K562 (cell line): ENCODE results near the gene DDX51. TPM values are rescaled to one million over a fixed set of nuclear protein-coding genes. Genes with fewer than 3 reads are reported as not detected.

ENCODE experiments used
- ATAC-seq: fragments of 200-7000 bp; cut with Tn5 transposase; 3 replicates; pipeline ENCODE4 v1.9.1; 2020; ENCODE audit warnings: moderate library complexity
- BruUV-seq: library from RNA; stranded (reverse); fragments of 400-500 nt; replicated peaks from 2 replicates; lab custom pipeline; 2021; lab: Mats Ljungman, UMichigan
- CTCF ChIA-PET: fragments of 300-600 bp; formaldehyde crosslinking; extraction: SDS; loops from one replicate; lab custom pipeline; 2021; ENCODE audit warnings: low intra/inter-chr PET ratio; lab: Yijun Ruan, JAX
- POLR2A ChIA-PET: fragments of 300-600, 350-650 bp; sonication (Branson Sonifier 250); formaldehyde crosslinking; extraction: SDS; loops from one replicate; lab custom pipeline; 2021; ENCODE audit warnings: antibody characterized with exemption, inconsistent platforms; lab: Yijun Ruan, JAX
- DNase-seq, 4 experiments: peaks; one replicate each; pipeline versions ENCODE4 v3.0.0 to v3.0.0-alpha.2; 2011 to 2018; ENCODE audit warnings: low spot score in 3 of 4, mixed read lengths in 3 of 4; ENCODE audit errors: extremely low read depth in 1 of 4
- FAIRE-seq: peaks from 2 replicates; lab custom pipeline; 2011; peaks lifted over from hg19 to GRCh38; lab: Jason Lieb, UNC
- H2AFZ ChIP-seq: 2 replicates; pipeline ENCODE4 v1.6.0; 2011; ENCODE audit warnings: low read depth, low read length, control low read depth, inconsistent platforms
- H3K27ac ChIP-seq: fragments of 200-600 bp; 3 replicates; pipeline ENCODE4 v1.8.0; 2011; ENCODE audit warnings: low read depth, mild to moderate bottlenecking, control low read depth, inconsistent platforms, low read length, moderate library complexity, mixed read lengths; ENCODE audit errors: extremely low read depth
- H3K27me3 ChIP-seq, 2 experiments: fragments of 300-600 bp in 1 of 2; 2 replicates in 1 of 2; 3 replicates in 1 of 2; pipeline versions ENCODE4 v1.6.0 to v1.8.0; 2011; ENCODE audit warnings: inconsistent platforms in 2 of 2, low read length in 2 of 2, mild to moderate bottlenecking in 1 of 2, mixed read lengths in 1 of 2, moderate library complexity in 1 of 2; ENCODE audit not compliant: control insufficient read depth in 2 of 2, insufficient read depth in 2 of 2
- H3K36me3 ChIP-seq: fragments of 300-600 bp; 3 replicates; pipeline ENCODE4 v1.8.0; 2011; ENCODE audit warnings: mild to moderate bottlenecking, low read length, inconsistent platforms; ENCODE audit not compliant: control insufficient read depth, insufficient read depth
- H3K4me1 ChIP-seq, 2 experiments: fragments of 200-600 bp in 1 of 2; replicated peaks in 1 of 2; 2 replicates in 1 of 2; 3 replicates in 1 of 2; pipeline versions ENCODE4 v1.5.1 to v1.8.0; 2011; ENCODE audit warnings: inconsistent platforms in 2 of 2, low read length in 2 of 2, mild to moderate bottlenecking in 1 of 2, mixed read lengths in 1 of 2, moderate library complexity in 1 of 2; ENCODE audit not compliant: control insufficient read depth in 2 of 2, insufficient read depth in 2 of 2
- H3K4me2 ChIP-seq: 2 replicates; pipeline ENCODE4 v1.6.1; 2011; ENCODE audit warnings: low read length, control low read depth, inconsistent platforms, mixed read lengths; ENCODE audit not compliant: insufficient read depth
- H3K4me3 ChIP-seq: fragments of 200-600 bp; sonication (generic), shearing (Covaris generic); 2 replicates; pipeline ENCODE4 v1.5.1; 2016; ENCODE audit warnings: control low read depth, inconsistent platforms
- H3K79me2 ChIP-seq: fragments of 200-600 bp; 3 replicates; pipeline ENCODE4 v1.8.0; 2011; ENCODE audit warnings: low read length, inconsistent platforms; ENCODE audit not compliant: control insufficient read depth, insufficient read depth
- H3K9ac ChIP-seq, 2 experiments: 2 replicates each; pipeline versions ENCODE4 v1.6.0 to v1.6.1; 2011; ENCODE audit warnings: low read depth in 2 of 2, low read length in 2 of 2, control low read depth in 1 of 2, inconsistent platforms in 1 of 2, mild to moderate bottlenecking in 1 of 2, mixed read lengths in 1 of 2; ENCODE audit not compliant: insufficient read depth in 1 of 2
- H3K9me1 ChIP-seq: one replicate; pipeline ENCODE4 v1.6.0; 2011; ENCODE audit warnings: inconsistent platforms, mild to moderate bottlenecking, low read length, moderate library complexity; ENCODE audit not compliant: control insufficient read depth, insufficient read depth
- H3K9me3 ChIP-seq: replicated peaks from 2 replicates; pipeline ENCODE4 v1.5.1; 2011; ENCODE audit warnings: low read depth, low read length, inconsistent platforms; ENCODE audit not compliant: control insufficient read depth, insufficient read depth
- H4K20me1 ChIP-seq: replicated peaks from 2 replicates; pipeline ENCODE4 v1.6.1; 2011; ENCODE audit warnings: low read length, inconsistent platforms, mixed read lengths; ENCODE audit not compliant: control insufficient read depth, insufficient read depth
- ARHGAP35 ChIP-seq: fragments of 450-650 bp; IDR thresholded peaks from 2 replicates; pipeline ENCODE4 v1.6.1; 2018; ENCODE audit not compliant: partially characterized antibody
- COPS2 ChIP-seq: fragments of 450-650 bp; conservative IDR thresholded peaks from 2 replicates; pipeline ENCODE4 v1.6.1; 2016; ENCODE audit warnings: mild to moderate bottlenecking, moderate library complexity
- HLTF ChIP-seq: fragments of 450-650 bp; IDR thresholded peaks from 2 replicates; pipeline ENCODE4 v1.6.1; 2016
- HNRNPK ChIP-seq: fragments of 200-400 bp; formaldehyde crosslinking; IDR thresholded peaks from one replicate; pipeline ENCODE4 v1.6.1; 2018; ENCODE audit warnings: mild to moderate bottlenecking, low read depth, low read length; ENCODE audit not compliant: poor library complexity, severe bottlenecking
- PHB ChIP-seq: fragments of 250-450 bp; sonication (Bioruptor Pico); IDR thresholded peaks from 2 replicates; pipeline ENCODE4 v1.5.0; 2021
- SREBF1 ChIP-seq: fragments of 150-350 bp; IDR thresholded peaks from 2 replicates; pipeline ENCODE4 v1.6.1; 2014; ENCODE audit warnings: antibody characterized with exemption, low read depth, low read length, borderline replicate concordance
- TCFL5 ChIP-seq: fragments of 250-450 bp; sonication (Bioruptor Pico); conservative IDR thresholded peaks from 2 replicates; pipeline ENCODE4 v1.6.1; 2021; ENCODE audit warnings: mild to moderate bottlenecking, moderate library complexity, matching md5 sums
- ZNF24 ChIP-seq: fragments of 450-650 bp; IDR thresholded peaks from 2 replicates; pipeline ENCODE4 v1.6.1; 2016
- WGBS: fragments of 100-300 bp; shearing (Covaris generic); methylation state at CpG from one replicate; pipeline ENCODE4 v1.1.6; 2016; ENCODE audit warnings: low coverage, mixed read lengths; ENCODE audit not compliant: insufficient coverage; ENCODE audit errors: missing lambda C conversion rate; 5-methylcytosine and 5-hydroxymethylcytosine counted together
- in situ Hi-C: fragments of 300-500 bp; cut with MboI; formaldehyde crosslinking; loops from 4 replicates; pipeline ENCODE4 v1.15.0; 2018; ENCODE audit warnings: inconsistent platforms, mixed read lengths
- intact Hi-C: fragments of 100-400 bp; cut with micrococcal nuclease; formaldehyde crosslinking; loops from 2 replicates; pipeline ENCODE4 v1.14.2; 2022
- polyA plus RNA-seq, 8 experiments: library from polyadenylated mRNA; depleted of rRNA in 4 of 8; stranded (reverse) in 5 of 8; unstranded in 3 of 8; fragments of >200 nt; fragmentation: Nextera tagmentation in 2 of 8; fragmentation: Illumina TruSeq in 1 of 8; extraction: Ambion mirVana in 2 of 8; extraction: Trizol in 1 of 8; gene quantifications; 2 replicates each; pipeline versions ENCODE4 v1.2.1 to v1.2.3, GENCODE V29; 2011 to 2014; ENCODE audit warnings: inconsistent platforms in 1 of 8, missing spikeins in 1 of 8
- total RNA-seq, 7 experiments: library from RNA; depleted of rRNA in 6 of 7; stranded (reverse); fragments of >200 nt in 6 of 7; fragmentation: Illumina TruSeq in 2 of 7; extraction: Trizol in 2 of 7; gene quantifications; 2 replicates each; pipeline versions ENCODE4 v1.2.1 to v1.2.3, GENCODE V29; 2011 to 2021; ENCODE audit warnings: low replicate concordance in 1 of 7
- TF ChIP-seq, protein P1 (sequence below): fragments of 250-450 bp; sonication (Bioruptor Pico); IDR thresholded peaks from 2 replicates; pipeline ENCODE4 v1.5.0; 2021; ENCODE audit warnings: mild to moderate bottlenecking, borderline replicate concordance
- TF ChIP-seq, protein P2 (sequence below), 2 experiments: fragments of 450-650 bp; IDR thresholded peaks; 2 replicates each; pipeline ENCODE4 v1.6.1; 2016
- TF ChIP-seq, protein P3 (sequence below): fragments of 450-650 bp; formaldehyde crosslinking; IDR thresholded peaks from 2 replicates; pipeline ENCODE4 v1.4.0; 2022; ENCODE audit warnings: missing genetic modification characterization
- TF ChIP-seq, protein P4 (sequence below): IDR thresholded peaks from 2 replicates; pipeline ENCODE4 v1.6.1; 2016; ENCODE audit warnings: missing genetic modification characterization, missing compliant biosample characterization

DDX51 gene
- total and polyA plus RNA-seq, 9 of the 15 experiments (the other 6 are each of a cell fraction or from before 2014, with no cell fraction given), result 1.1 to 35.9 (median 12.4) TPM

DNA sequence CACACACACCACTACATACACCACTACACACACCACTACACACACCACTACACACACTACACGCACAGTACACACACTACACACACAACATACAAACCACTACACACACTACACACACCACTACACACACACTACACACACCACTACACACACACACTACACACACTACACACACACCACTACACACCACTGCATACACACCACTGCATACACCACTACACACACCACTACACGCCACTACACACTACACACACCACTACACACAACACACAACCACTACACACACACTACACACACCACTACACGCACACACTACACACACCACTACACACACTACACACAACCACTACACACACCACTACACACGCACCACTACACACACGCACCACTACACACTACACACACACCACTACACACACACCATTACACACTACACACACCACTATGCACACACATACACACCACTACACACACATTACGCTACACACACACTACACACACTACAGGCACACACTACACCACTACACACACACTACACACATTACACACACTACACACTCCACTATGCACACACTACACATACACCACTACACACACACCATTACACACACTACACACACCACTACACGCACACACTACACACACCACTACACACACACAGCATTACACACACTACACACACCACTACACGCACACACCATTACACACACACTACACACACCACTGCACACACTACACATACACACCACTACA is 12.6 kb upstream of the DDX51 start:
- H3K79me2 ChIP-seq, result no peaks in the 10 kb centered on the region
- no peak for ATAC-seq
- 71% methylated on average over 8 of the region's 8 CpGs for WGBS
- no peak overlapping the region for H3K4me3 ChIP-seq
- intact Hi-C loops (loop anchor here (10.0 kb wide), 2 partner anchors 58 to 258 kb away; no protein-coding TSS in a partner anchor), in situ Hi-C loops (no loop called here)
- BruUV-seq, result no TSS peak
- no peak overlapping the region for H2AFZ ChIP-seq
- DNase-seq, result no peak
- H3K4me2 ChIP-seq, result no peak overlapping the region; the same call in 1 of the 2 replicates
- H3K9me3 ChIP-seq, result peaks cover 23% of the 10 kb centered on the region
- H3K27me3 ChIP-seq, result no peaks in the 10 kb centered on the region; a peak in 1 of 5 replicates
- ChIA-PET CTCF (no interaction called here), POLR2A (no interaction called here)
- peaks cover 0 to 47% of the 10 kb centered on the region in 2 experiments; a peak in 2 of 5 replicates for H3K4me1 ChIP-seq
- H4K20me1 ChIP-seq, result no peaks in the 10 kb centered on the region; the same call in 1 of the 2 replicates
- no peak for FAIRE-seq
- no peak overlapping the region; the same call in 2 of the 3 replicates for H3K27ac ChIP-seq
- H3K36me3 ChIP-seq, result peaks cover 38% of the 10 kb centered on the region
- H3K9me1 ChIP-seq, result no peaks in the 10 kb centered on the region
- H3K9ac ChIP-seq, result no peak overlapping the region
- TF ChIP-seq TCFL5 (CRISPR knock-in tag) (no peak), ZNF24 (no peak), COPS2 (no peak), HNRNPK (no peak), HLTF (no peak), SREBF1 (no peak), ARHGAP35 (no peak), PHB (CRISPR knock-in tag) (no peak)
- TF ChIP-seq, protein P1, sequence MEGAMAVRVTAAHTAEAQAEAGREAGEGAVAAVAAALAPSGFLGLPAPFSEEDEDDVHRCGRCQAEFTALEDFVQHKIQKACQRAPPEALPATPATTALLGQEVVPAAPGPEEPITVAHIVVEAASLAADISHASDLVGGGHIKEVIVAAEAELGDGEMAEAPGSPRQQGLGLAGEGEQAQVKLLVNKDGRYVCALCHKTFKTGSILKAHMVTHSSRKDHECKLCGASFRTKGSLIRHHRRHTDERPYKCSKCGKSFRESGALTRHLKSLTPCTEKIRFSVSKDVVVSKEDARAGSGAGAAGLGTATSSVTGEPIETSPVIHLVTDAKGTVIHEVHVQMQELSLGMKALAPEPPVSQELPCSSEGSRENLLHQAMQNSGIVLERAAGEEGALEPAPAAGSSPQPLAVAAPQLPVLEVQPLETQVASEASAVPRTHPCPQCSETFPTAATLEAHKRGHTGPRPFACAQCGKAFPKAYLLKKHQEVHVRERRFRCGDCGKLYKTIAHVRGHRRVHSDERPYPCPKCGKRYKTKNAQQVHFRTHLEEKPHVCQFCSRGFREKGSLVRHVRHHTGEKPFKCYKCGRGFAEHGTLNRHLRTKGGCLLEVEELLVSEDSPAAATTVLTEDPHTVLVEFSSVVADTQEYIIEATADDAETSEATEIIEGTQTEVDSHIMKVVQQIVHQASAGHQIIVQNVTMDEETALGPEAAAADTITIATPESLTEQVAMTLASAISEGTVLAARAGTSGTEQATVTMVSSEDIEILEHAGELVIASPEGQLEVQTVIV (CRISPR knock-in tag), result no peak
- TF ChIP-seq, protein P2, sequence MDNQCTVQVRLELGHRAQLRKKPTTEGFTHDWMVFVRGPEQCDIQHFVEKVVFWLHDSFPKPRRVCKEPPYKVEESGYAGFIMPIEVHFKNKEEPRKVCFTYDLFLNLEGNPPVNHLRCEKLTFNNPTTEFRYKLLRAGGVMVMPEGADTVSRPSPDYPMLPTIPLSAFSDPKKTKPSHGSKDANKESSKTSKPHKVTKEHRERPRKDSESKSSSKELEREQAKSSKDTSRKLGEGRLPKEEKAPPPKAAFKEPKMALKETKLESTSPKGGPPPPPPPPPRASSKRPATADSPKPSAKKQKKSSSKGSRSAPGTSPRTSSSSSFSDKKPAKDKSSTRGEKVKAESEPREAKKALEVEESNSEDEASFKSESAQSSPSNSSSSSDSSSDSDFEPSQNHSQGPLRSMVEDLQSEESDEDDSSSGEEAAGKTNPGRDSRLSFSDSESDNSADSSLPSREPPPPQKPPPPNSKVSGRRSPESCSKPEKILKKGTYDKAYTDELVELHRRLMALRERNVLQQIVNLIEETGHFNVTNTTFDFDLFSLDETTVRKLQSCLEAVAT (IDR thresholded peaks at IDR 0.05), result peak in 1 of 2 experiments; percentile 36; a peak in 1 of 4 replicates
- TF ChIP-seq, protein P3, sequence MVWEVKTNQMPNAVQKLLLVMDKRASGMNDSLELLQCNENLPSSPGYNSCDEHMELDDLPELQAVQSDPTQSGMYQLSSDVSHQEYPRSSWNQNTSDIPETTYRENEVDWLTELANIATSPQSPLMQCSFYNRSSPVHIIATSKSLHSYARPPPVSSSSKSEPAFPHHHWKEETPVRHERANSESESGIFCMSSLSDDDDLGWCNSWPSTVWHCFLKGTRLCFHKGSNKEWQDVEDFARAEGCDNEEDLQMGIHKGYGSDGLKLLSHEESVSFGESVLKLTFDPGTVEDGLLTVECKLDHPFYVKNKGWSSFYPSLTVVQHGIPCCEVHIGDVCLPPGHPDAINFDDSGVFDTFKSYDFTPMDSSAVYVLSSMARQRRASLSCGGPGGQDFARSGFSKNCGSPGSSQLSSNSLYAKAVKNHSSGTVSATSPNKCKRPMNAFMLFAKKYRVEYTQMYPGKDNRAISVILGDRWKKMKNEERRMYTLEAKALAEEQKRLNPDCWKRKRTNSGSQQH (CRISPR knock-in tag), result 0 out of 2 replicates have a peak, but pooled peaks have one; percentile 34
- TF ChIP-seq, protein P4, sequence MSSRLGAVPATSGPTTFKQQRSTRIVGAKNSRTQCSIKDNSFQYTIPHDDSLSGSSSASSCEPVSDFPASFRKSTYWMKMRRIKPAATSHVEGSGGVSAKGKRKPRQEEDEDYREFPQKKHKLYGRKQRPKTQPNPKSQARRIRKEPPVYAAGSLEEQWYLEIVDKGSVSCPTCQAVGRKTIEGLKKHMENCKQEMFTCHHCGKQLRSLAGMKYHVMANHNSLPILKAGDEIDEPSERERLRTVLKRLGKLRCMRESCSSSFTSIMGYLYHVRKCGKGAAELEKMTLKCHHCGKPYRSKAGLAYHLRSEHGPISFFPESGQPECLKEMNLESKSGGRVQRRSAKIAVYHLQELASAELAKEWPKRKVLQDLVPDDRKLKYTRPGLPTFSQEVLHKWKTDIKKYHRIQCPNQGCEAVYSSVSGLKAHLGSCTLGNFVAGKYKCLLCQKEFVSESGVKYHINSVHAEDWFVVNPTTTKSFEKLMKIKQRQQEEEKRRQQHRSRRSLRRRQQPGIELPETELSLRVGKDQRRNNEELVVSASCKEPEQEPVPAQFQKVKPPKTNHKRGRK, result no peak
